Type B pancreatic cell (in vitro differentiated cells): ENCODE results near the gene CENPP. TPM values are rescaled to one million over a fixed set of nuclear protein-coding genes. Genes with fewer than 3 reads are reported as not detected.

Experiments
- DNase-seq: peaks from one replicate; pipeline ENCODE4 v3.0.0; 2021; ENCODE audit warnings: mixed read lengths; ENCODE audit not compliant: unreplicated experiment; ENCODE audit errors: extremely low spot score
- H3K27ac Mint-ChIP-seq: 2 replicates; pipeline ENCODE4 v1.8.0; 2021; ENCODE audit warnings: mild to moderate bottlenecking, mixed read lengths
- H3K27me3 Mint-ChIP-seq: 2 replicates; pipeline ENCODE4 v1.8.0; 2021; ENCODE audit warnings: mixed read lengths
- H3K36me3 Mint-ChIP-seq: 2 replicates; pipeline ENCODE4 v1.8.0; 2021; ENCODE audit warnings: mixed read lengths
- H3K4me1 Mint-ChIP-seq: one replicate; pipeline ENCODE4 v1.8.0; 2021; ENCODE audit warnings: mixed read lengths; ENCODE audit not compliant: unreplicated experiment
- H3K4me3 Mint-ChIP-seq: 2 replicates; pipeline ENCODE4 v1.8.0; 2021; ENCODE audit warnings: mild to moderate bottlenecking, mixed read lengths
- H3K9me3 Mint-ChIP-seq: 2 replicates; pipeline ENCODE4 v1.8.0; 2021; ENCODE audit warnings: mixed read lengths
- total RNA-seq: library from RNA; stranded (reverse); gene quantifications from 2 replicates; pipeline ENCODE4 v1.2.1, GENCODE V29; 2021; ENCODE audit warnings: low replicate concordance
- TF ChIP-seq, protein P1 (sequence below): fragments of 200-600 bp; sonication (generic); conservative IDR thresholded peaks from 2 replicates; pipeline ENCODE4 v1.5.0; 2021; ENCODE audit warnings: antibody characterized with exemption, mild to moderate bottlenecking

The CENPP gene
- total RNA-seq, 1 donor from 2014 or later = 7.6 TPM

DNA sequence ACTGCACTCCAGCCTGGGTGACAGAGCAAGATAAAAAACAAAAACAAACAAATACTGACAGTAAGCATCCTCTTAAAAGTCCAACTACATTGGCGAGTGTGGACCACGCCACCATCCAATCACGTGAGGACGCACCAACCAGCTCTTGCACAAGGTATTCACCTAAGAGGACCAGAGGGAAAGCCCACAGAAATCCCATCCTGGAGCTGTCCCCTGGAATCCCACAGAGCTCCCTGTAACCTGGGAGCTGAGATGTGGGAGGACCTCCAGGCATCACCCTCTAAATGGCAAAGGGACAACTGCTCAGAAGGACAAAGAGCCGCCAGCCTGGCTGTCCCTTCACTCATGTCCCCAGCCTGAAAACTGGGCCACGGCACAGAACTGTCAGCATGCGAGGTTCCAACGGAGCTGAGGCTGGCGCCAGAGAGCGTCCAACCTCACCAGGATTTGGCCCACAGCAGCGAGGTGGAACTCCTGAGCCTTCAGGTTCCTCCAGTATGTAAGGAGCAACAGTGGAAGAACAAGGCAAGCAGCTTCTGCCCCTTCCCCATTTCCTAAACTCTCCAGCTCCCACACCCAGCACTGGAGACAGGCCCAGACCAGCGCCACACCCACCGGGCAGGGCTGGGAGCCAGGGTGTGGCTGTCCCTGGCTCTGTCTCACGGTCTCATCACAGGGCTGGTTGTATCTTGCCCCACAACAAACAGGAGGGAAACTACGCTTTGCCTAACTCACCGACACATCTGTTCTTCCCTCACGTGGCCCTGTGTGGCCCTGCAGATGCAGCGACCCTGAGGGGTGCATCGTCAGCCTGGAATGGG is 328.9 kb downstream of the CENPP start:
- Mint-ChIP-seq H3K27ac (peak overlapping the region; percentile 74), H3K36me3 (peaks cover 9% of the 10 kb centered on the region), H3K9me3 (no peaks in the 10 kb centered on the region), H3K27me3 (no peaks in the 10 kb centered on the region), H3K4me1 (peaks cover 1% of the 10 kb centered on the region), H3K4me3 (no peak overlapping the region)
- no peak for DNase-seq
- TF ChIP-seq, protein P1, sequence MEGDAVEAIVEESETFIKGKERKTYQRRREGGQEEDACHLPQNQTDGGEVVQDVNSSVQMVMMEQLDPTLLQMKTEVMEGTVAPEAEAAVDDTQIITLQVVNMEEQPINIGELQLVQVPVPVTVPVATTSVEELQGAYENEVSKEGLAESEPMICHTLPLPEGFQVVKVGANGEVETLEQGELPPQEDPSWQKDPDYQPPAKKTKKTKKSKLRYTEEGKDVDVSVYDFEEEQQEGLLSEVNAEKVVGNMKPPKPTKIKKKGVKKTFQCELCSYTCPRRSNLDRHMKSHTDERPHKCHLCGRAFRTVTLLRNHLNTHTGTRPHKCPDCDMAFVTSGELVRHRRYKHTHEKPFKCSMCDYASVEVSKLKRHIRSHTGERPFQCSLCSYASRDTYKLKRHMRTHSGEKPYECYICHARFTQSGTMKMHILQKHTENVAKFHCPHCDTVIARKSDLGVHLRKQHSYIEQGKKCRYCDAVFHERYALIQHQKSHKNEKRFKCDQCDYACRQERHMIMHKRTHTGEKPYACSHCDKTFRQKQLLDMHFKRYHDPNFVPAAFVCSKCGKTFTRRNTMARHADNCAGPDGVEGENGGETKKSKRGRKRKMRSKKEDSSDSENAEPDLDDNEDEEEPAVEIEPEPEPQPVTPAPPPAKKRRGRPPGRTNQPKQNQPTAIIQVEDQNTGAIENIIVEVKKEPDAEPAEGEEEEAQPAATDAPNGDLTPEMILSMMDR = no peak

DNA sequence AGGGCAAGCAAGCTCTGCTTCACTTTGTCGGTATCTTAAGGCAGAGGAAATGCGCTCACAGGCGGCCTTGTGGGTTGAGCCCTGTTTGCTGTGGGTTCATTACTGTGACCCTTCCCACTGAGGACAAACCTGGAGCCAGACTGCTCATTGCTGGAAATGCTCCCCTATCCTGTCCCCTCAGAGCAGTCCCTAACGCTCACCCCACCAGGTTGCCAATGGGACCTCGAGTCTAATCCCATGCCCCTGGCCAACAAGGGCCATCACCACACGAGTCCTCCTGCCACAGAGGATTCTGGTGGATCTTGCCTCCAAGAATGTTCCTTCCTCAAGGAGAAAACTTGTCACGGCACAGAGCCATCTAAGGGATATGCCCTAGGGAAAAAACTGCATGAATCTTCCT is 329.6 kb downstream of the CENPP start:
- Mint-ChIP-seq H3K27me3 (no peaks in the 10 kb centered on the region), H3K9me3 (no peaks in the 10 kb centered on the region), H3K27ac (peak overlapping the region; percentile 74), H3K4me3 (no peak overlapping the region), H3K4me1 (peaks cover 8% of the 10 kb centered on the region), H3K36me3 (peaks cover 9% of the 10 kb centered on the region)
- TF ChIP-seq, protein P1 = no peak
- DNase-seq = no peak

DNA sequence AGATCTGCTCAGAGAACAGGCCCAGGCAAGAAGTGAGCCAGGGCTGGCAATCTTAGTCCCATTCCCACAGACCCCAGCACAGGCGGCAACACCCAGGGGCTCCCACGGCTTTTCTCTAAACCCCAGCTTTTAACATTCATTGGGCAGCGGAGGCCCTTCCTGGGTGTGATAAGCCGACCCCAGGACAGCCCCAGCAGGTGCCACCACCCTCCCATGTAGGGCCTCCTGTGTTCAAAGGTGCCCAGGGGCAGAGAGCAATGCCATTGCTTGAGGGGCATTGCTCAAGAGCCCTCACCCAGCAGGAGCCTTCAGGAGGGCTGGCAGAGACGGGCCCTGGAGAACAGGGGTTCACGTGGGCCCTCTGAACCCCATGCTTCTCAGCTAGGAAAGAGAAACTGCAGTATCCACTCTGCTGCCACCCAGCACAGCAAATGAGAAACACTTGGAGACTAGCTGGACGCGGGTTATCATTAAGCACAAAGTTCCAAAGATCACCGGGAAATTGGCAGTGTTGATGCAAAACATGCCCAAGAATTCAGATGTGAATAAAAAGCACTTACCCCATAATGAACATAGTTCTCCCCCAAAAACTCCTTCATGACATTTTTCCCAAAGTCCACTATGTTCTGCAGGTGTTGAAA is 330.3 kb downstream of the CENPP start:
- H3K36me3 Mint-ChIP-seq = peaks cover 6% of the 10 kb centered on the region
- no peak overlapping the region for H3K4me3 Mint-ChIP-seq
- TF ChIP-seq, protein P1 = no peak
- H3K4me1 Mint-ChIP-seq = peaks cover 13% of the 10 kb centered on the region
- no peaks in the 10 kb centered on the region for H3K27me3 Mint-ChIP-seq
- no peaks in the 10 kb centered on the region for H3K9me3 Mint-ChIP-seq
- no peak overlapping the region for H3K27ac Mint-ChIP-seq
- DNase-seq = no peak

DNA sequence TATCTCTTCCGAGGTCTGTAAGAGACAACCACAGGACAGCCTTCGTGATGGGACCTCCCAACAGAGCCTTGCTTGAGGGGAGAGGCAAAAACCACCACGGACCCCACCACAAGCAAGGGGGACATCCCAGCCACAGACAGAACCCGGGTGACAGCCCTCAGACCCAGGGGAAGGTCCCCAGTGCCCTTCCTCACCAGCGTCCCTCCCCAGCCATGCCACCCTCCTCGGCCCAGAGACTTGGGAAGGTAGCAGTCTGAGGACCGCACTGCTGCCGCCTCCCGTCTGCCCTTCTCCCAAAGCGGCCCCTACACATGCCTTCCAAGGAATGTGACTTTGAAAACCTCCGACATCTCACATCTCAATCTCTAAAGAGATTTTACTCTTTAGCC is 330.8 kb downstream of the CENPP start:
- no peak overlapping the region for H3K27ac Mint-ChIP-seq
- peaks cover 16% of the 10 kb centered on the region for H3K4me1 Mint-ChIP-seq

DNA sequence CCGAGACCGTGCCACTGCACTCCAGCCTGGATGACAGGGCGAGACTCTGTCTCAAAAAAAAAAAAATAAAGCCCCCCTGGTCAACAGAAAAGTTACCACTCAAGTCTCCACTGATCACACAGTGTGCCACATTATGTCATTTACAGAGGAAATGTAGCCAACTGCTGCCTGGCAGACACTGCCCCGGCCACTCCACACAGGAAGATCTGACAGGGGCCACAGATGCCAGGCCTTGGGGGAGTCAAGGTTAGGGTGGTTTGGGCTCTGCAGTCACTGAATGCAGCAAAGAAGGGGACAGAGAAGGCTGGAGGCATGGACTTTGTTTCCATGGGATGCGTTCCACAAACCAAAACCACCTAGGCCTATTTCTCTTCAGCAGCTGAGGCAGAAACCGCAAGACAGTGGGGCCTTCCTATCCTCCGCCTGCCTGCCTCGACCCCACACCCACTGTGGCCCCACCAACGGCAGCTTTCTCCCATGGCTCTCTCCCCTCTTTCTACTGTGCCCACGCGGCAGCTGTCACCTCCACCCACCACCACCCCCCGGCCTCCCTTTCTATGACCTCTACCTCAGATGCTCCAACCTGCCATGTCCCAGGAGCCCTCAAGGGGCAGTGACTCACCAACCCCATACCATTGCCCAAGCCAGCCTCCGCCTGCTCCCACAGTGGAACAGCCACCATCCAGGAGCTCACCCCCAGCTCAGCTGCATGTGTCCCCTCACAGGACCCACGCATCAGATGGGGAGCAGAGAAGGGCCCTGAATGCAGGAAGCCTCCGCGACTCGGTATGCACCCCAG is 331.7 kb downstream of the CENPP start:
- no peaks in the 10 kb centered on the region for H3K9me3 Mint-ChIP-seq
- no peak overlapping the region for H3K4me3 Mint-ChIP-seq
- H3K36me3 Mint-ChIP-seq = peaks cover 10% of the 10 kb centered on the region
- DNase-seq = no peak
- no peaks in the 10 kb centered on the region for H3K27me3 Mint-ChIP-seq
- TF ChIP-seq, protein P1 = peak; percentile 29
- H3K4me1 Mint-ChIP-seq = peaks cover 19% of the 10 kb centered on the region
- no peak overlapping the region for H3K27ac Mint-ChIP-seq

More for the DNA sequence above, 330.8 kb downstream of the CENPP start:
- no peak overlapping the region for H3K4me3 Mint-ChIP-seq
- no peak for DNase-seq
- TF ChIP-seq, protein P1 = no peak
- H3K36me3 Mint-ChIP-seq = peaks cover 7% of the 10 kb centered on the region
- no peaks in the 10 kb centered on the region for H3K9me3 Mint-ChIP-seq
- no peaks in the 10 kb centered on the region for H3K27me3 Mint-ChIP-seq
